NCI-H1436 (cell line): ENCODE measurements around the gene NEURL4.

Experiments used
- DNase-seq: peaks from one replicate; lab custom pipeline; 2025; lab: John Stamatoyannopoulos, UW

Gene NEURL4

DNA sequence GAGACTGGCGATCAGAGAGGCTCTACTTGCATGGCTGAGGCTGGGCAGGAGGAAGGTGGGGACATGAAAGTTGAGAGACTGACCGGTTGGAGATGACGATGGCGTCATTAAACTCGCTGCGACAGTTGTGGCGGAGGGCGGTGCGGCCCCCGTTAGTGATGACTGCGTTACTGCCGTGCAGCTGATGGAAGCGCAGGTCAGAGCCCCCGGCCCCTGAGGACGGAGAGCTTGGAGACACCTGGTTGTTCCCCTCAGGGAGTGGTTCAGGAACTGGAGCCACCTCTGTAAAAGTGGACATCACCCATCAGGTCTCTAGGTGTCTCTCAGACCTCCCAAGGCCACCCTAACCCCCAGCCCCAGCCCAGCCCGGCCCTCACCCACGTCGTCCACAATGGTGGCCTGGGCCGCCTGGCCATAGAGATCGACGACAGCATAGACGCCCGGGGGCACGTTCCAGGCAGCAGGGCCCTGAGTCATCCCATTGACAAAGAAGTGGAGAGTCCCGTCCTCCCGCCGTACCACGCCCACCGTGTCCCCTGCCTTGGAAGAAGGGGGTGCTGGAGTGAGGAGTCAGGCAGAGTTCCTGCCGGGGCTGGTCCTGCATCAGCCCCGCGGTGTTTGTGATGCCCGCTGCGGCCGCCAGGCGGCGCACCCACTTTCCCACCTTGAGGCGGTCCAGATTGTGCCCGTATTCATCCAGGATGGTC lies 5.3 kb downstream of the NEURL4 start:
- DNase-seq: no peak

DNA sequence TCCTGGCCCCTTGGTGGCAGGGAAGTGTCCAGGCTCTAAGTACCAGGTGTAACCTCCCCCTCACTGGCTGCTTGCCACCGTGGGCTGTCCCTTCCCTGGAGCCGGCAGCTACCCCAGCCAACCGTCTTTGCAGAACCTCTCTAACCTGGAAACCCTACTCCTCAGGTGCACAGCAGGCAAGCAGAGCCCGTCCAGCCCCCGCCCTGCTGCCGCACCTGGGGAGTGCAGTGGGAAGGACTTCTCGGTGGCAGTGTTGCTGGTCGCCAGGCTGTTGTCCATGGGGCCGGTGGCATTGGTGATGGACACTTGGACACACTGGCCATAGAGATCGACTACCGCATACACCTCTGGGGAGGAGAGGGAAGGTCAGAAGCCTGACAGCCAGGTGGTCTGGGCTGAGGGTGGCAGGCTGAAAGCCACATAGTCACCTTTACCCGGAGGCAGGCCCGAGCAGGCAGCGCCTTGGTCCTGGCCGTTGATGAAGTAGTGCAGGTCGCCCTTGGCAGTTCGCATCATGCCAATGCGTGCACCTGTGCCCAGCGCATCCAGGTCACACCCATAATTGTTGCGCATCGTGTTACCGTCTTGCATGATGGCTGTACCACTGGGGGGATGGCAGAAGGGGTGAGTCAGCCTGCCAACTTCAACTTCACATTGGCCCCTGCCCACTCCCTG lies 6.5 kb downstream of the NEURL4 start:
- no peak for DNase-seq

DNA sequence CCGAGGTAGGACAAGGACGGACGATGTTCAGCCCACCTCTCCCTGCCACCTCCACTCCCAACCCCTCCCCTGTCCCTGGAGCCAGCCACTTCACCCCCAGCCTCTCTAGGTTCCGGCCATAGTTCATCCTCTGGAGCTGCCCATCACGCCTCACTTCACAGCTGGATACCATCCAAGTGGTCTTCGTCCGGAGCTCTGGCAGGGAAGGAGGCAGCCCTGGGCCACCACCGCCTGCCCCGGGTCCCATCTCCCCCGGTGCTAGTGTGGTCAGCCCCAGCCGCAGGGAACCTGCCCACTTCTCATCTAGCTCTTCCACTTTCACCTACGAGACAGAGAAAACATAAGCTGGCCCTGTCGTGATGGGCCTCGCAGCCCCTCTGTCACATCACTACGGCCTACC lies 7.7 kb downstream of the NEURL4 start:
- DNase-seq: no peak

DNA sequence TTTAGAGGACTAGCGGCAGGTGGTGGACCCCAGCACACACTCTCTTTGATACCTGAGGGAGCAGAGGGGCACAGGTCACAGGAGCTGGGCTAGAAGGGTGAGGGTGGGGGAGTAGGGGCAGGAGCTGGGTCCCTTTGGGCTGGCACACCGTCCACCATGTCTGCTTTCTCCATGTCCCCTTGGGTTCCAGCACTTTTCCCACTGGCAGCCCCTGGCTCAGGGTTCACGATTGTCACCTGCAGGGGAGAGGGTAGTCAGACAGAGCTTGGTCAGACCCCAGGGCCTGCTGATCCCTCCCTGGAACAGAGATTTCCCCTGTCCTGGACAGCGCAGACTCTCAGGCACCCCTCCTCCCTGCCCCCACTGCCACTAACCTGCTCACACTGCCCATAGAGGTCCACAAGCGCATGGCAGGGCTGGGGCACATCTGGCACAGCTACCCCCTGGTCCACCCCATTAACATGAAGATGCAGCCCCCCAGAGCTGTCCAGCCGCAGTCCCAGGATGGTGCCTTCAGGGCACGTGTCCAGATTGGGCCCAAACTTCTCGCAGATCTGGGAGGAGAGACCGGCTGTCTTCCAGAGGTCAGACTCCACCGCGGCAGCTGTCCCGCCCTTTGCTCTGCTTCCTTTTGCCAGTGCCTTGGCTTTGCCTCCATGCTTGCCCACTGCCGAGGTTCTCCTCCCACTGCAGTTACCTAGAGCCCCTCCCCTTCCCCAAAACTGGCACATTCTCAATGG lies 10.8 kb downstream of the NEURL4 start:
- DNase-seq: no peak

DNA sequence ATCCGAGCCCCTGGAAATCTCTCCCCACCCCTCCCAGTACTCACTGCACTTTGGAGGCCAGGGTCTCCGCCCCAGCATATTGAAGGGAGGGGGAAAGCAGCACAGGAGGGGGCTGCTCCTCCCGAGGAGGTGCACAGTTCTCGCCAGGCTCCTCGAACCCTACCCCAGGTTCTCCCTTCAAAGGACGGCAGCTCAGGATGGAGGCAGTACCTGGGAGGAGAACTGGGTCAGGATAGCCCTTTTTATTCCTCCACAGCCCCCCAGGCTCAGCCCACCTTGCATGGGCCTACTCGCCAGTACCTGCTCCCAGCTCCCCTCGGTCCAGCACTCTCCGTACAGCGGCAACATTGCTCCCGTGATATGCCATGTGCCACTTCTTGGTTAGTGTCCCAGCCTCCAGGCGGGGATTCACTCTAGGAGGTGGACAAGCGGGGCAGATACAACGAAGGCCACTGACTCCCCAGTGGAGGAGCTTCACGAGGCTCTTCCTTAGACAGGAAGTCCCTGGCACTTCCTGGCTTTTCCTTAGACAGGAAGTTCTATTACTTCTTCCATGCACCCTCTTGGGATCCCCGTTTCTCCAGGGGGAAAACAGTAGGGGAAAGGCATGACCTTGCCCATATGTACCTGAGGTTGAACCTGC lies 11.9 kb downstream of the NEURL4 start:
- no peak for DNase-seq

DNA sequence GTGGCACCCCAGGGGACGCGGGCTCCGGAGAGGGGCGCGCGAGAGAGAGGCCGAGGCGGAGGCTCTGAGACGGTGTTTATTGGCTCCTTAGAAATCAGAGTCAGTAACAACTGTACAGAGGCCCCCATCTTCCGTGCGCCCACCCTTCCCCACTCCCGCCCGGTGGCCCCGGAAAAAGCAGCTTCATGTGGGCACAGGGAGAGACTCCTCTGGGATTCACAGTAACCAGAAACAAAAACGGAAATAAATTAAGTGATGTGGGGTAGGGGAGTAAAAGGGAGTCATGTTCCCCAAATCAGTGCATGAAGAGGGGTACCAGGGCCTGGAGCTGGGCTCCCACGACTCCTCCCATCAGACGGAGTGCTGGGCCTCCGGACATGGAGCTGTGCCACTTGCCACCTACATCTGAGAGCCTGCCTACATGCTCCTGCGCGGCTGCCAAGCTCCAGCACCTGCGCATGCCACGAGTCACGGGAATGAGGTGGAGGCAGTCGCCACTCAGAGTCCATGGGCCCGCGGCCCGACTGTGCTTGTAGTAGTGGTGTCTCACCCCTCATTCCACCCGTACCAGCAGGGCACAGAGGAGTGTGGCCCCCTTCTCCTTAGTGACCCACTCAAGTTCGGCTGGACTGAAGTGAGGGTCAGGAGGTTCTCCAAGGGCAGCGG lies 13.4 kb downstream of the NEURL4 start:
- no peak for DNase-seq

DNA sequence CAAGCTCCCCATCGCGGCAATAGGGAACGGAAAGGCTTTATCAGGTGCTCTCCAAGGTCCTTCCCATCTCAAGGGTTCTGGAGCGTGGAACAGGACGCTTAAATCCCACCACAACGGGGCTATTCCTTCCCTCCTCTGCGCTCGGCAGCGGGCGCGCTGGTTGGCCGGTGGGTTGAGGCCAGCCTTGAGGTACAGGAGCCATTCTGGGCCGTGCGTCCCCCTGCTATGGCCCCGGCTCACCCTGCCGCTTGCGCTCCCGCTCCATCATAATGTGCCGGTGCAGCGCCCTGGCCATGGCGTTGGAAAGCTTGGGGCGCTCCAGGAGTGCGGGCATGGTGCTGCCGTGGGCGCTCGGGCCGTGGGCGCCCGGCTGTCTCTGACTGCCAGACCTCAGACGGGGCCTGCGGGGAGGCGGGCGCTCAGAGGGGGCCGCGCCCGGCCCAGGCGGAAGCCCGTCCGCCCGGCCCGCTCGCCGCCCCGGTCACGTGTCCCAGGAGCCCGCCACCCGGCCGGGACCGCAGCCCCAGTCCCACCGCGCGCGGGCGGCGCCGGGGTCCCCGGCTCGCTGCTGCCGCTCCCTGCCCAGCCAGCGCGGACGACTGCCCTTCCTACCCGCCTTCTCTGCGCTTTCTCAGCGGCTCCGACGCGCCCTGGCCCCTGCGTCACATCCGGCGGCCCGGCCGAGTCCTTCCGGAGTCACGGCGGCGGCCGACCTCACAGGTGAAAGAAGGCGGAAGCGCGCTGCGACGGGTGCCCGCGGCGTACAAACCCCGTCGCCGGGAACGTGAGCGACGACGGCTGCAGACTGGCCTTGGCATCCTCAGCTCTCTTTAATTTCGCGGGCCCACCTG lies 14.2 kb downstream of the NEURL4 start, which contains the start of gene GPS2:
Gene GPS2 (minus strand): TSS at position 642 of the 851 bp plus-strand sequence. CDS start 308 bp downstream, at position 334.
- peak; percentile 87 for DNase-seq

DNA sequence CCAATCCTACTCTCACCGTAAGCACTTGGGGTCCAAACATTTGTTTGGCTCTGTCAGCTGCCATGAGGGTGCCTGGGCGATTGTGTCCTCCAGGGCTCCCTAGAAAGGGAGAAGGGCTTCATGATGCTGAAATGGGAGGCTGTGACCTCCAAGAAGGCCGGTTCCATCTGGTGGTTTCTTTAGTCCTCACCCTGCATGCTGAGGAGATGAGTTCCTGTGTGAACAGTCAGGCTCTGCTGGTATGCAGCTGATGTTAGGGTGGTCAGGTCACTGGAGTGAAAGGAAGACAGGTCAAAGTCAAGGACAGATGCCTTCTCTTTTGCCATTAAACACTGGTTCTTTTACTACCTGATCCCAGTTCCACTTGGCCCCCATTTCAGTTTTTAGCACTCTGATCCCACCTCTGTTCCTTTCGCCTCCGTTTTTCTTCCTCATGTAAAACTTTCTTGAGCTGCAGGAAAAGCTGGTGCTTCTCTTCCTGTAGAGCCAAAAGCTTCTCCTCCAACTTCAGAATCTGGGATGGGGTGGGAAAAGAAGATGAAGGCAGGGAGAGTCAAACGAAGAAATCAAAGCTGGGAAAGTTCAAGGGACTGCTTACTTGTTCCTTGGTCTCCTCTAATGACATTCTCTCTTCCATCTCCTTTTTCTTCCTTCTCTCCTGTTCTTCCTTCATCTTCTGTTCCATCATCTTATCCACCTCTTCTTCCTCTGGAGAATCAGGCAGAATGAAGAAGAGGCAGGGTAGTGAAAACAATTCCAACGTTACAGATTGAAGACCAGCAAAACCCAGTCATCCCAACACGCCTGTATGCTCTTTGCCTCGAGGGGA lies 15.0 kb downstream of the NEURL4 start:
- DNase-seq: no peak

DNA sequence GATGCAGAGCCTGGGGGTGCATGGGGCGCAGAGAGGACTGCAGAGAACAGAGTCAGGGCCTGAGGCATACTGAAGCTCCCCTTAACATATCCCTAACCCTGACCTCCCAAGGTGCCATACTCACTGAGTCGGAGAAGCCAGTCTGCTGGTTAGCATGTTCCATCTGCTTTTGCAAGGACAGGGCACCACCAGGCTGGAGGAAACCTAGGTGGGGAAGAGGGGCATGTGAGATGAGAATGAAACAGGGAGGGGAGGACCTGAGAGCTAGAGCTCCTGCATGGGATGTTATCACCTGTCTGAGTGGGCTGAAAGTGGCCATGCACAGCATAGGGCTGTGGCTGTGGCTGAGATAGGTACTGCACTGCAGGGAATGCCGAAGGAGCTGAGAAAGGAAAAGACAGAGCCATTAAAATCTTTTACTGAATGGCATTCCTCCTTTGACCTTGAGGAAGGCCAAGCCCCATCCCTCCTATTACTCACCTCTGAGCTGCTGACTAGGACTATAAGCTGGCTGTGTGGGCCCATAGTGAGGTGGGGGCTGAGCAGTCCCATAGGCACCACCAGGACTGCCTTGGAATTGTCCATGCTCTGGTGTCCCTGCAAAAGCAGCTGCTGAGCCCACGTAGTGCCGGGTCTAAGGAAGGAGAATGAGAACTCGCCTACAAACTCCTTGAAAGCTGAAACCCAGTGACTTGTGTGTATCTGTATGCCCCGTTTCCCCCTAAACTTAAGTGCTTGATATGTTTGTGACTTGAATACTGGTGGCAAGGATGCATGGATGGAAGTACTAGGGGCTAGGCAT lies 15.8 kb downstream of the NEURL4 start:
- no peak for DNase-seq

DNA sequence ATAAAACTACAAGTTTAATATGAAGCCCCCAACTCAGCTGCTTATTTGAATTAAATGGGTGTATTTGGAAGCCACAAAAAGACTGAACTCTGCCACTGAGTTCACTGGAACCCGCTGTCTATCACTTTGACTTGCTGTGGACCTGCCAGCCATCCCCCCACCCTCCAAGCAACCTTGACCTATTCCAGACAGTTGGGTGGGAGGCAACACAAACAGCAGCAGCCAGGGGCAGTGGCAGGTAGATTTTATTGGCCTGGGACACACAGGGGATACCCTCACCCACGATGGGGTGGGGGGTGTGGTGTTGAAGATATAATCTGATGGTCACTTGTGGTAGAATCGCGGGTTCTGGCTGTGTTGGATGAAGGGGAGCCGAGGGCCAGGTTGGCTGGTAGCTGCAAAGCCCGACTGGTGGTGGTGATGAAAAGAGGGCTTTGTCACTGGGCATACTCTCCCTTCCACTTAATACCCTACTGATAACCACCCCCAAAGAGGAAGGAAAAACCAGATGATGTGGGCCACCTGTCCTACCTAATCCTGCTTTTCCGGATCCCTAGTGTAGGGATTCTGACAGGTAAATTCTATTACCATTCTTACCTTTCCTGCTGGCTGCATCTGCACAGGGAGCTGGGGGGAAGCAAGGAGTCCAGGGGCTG lies 16.6 kb downstream of the NEURL4 start:
- no peak for DNase-seq

DNA sequence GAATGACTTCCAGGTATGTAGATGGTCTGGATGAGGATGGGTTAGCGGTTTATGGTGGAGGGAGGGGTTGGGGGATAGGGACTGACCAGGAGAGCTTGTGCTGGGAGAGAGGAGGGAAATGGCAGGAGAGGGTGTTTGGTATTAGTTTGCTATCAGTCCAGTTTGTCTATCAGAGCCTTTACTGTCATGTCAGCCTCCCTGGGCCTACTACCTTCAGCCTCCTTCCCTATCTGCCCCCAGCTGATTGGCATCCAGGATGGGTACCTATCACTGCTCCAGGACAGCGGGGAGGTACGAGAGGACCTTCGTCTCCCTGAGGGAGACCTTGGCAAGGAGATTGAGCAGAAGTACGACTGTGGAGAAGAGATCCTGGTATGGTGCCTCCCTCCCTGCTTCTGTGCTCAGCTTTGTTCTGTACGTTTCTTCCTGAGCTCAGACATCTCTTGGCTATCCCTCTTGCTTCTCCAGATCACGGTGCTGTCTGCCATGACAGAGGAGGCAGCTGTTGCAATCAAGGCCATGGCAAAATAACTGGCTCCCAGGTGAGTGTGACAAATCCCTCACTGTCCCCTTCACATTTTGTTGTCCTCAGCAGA lies 17.9 kb downstream of the NEURL4 start:
- no peak for DNase-seq

DNA sequence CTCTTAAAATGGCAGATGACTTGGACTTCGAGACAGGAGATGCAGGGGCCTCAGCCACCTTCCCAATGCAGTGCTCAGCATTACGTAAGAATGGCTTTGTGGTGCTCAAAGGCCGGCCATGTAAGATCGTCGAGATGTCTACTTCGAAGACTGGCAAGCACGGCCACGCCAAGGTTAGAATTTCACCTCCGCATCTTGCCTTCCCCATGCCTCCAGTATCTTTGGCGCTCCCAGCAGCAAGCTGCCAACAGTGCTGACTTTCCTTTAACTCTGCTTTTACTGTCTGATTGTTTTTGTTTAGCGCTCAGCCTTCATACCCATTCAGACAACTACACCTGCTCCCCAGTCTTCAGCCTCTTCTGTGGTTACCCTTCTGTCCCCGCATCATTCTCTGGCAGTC lies 19.5 kb downstream of the NEURL4 start:
- no peak for DNase-seq

DNA sequence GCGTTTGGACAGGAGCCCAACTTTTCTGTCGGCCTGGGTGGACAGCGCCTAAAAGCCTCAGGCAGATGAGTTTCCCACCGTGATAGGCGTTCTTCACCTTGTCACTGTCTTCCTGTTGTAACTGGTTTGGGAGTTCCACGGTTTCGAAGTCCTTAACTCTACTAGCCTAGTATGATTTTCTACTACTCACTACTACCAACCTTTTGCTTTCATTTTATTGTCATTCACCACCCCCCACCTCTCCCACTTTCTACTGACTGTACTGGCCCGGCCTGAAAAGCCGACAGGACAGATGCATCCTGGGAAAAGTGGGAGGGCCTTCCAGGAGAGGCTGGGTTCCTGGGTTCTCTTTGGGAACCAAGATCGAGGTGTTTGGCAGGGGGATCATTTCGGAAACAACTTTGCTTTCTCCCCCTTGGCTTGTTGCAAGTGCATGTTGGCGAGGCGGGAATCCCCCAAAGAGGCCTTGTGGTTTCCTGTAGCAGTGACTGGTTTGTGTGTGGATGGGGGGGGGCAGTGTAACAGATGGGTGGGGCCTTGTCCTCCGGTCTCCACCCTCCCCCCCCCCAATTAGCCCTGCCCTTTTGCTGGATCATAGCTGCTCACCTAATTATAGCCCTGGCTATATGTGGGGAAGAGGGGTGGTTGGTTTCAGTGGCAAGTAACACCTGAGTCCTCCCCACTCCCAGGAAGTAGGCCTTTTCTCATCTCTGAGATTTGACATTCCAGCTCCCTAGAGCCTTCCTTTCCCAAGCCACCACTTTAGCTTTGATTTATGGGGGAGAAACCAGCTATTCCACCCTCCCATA lies 20.3 kb downstream of the NEURL4 start:
- peak; percentile 60 for DNase-seq

DNA sequence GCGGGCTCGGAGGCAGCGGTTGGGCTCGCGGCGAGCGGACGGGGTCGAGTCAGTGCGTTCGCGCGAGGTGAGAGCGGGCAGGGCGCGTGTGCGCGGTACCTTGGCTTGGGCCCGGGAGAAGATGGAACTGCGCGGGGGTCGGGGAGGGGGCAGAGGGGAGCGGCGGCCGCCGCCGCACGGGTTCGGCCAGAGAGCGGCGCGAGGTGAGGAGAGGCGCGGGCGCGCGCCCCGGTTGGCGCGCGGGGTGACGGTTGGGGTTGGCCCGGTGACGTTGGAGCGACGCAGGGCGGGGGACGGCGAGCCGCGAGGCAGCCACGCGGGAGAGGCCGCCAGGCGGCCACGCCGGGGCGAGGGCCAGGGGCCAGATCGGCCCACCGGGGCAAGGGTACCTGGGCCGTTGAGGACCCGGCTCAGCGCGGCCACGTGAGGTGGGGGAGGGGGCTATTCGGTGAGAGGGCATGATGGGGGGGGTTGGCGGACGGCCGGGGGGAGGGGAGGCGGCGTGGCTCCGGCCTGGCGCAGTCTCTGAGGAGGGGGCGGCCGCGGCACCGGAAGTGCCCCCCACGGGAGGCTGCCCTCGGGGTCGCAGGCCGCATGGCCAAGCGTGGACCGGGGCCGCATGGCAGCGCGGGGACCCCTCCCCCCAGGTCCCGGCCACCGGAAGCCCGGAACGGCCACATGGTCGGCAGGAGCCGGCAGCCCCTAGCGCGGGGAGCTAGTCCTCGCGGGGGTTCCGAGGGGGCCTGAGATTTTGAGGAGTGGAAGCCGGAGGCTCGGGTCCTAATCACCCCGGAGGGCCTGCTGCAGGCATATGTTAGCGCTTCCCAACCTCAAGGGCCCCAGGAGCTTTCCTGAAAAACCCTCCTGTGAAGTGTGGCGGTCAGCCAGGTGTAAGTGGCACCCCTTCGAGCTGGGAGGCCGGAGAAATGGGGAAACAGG lies 21.2 kb downstream of the NEURL4 start:
- no peak for DNase-seq

DNA sequence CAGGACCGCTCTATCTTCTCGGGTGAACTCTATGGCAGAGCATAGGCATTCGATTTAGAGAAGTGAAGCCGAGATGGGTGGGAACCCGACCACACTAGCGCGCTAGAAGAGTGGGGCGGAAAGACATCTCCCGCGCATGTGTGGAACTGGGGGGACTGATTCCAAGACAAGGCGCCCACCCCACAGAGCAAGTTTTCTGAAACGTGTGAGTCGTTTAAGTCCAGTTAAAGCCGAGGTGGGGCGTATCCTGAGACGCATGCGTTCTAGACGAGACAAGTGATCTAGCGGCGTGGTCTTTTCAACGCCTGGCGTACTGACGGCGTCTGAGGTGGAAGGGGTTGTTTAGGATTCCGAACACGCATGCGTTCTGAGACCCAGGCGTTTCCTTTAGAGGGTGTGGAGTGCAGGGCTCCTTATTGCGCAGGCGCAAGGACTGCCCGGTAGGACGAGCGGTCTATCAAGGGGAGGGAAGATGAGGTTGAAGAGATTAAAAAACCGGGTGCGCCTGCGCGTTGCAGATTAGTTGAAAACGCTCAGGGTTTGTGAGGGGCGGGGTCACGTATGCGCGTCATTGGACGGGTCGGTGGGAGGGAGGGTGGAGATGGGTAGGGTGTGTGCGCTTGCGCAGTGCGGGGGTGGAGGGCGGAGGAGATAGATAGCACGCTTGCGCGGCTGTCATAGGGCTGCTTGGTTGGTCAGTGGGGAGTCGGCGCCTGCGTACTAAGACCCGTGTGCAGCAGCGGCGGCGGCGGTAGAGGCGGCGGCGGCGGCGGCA lies 22.0 kb downstream of the NEURL4 start, which contains the start of gene EIF5A:
Gene EIF5A (plus strand): TSS at position 718 of the 775 bp plus-strand sequence. CDS start 2,008 bp downstream, outside the sequence.
- DNase-seq: peak; percentile 99
